Activated B cell treated with CpG ODN at 0.5 μM for 24 hours (primary cell): Measurements from ENCODE around the gene GALNT15. TPM values are rescaled to one million over a fixed set of nuclear protein-coding genes. Genes with fewer than 3 reads are reported as not detected.

Experiments used
- ATAC-seq: fragments of 200-7000 bp; cut with Tn5 transposase; one replicate; pipeline ENCODE4 v1.10.0; 2021; ENCODE audit warnings: low read depth, mild to moderate bottlenecking, moderate library complexity
- CTCF ChIA-PET: fragments of 350-600 bp; sonication (Branson Sonifier 250); formaldehyde crosslinking; loops from one replicate; lab custom pipeline; 2021; ENCODE audit warnings: antibody characterized with exemption; lab: Charles Lee
- POLR2A ChIA-PET: fragments of 350-600 bp; sonication (Branson Sonifier 250); formaldehyde crosslinking; loops from one replicate; lab custom pipeline; 2021; ENCODE audit warnings: antibody characterized with exemption; lab: Charles Lee
- DNase-seq: peaks from one replicate; pipeline ENCODE4 v3.0.0; 2022
- H3K27ac Mint-ChIP-seq: one replicate; pipeline ENCODE4 v1.8.0; 2020; ENCODE audit warnings: mixed read lengths
- H3K27me3 Mint-ChIP-seq: one replicate; pipeline ENCODE4 v1.8.0; 2021; ENCODE audit warnings: mixed read lengths
- H3K36me3 Mint-ChIP-seq: one replicate; pipeline ENCODE4 v1.8.0; 2021; ENCODE audit warnings: low read depth, mixed read lengths
- H3K4me1 Mint-ChIP-seq: one replicate; pipeline ENCODE4 v1.8.0; 2021; ENCODE audit warnings: mixed read lengths
- H3K4me3 Mint-ChIP-seq: one replicate; pipeline ENCODE4 v1.8.0; 2020; ENCODE audit warnings: mild to moderate bottlenecking, mixed read lengths
- H3K9me3 Mint-ChIP-seq: one replicate; pipeline ENCODE4 v1.8.0; 2020; ENCODE audit warnings: mixed read lengths
- intact Hi-C: fragments of 100-400 bp; cut with micrococcal nuclease; formaldehyde crosslinking; loops from one replicate; pipeline ENCODE4 v1.15.1; 2024
- total RNA-seq: library from RNA; stranded (reverse); gene quantifications from 2 replicates; pipeline ENCODE4 v1.2.3, GENCODE V29; 2022
- TF ChIP-seq, protein P1 (sequence below): fragments of 200-600 bp; IDR thresholded peaks from one replicate; pipeline ENCODE4 v1.8.0; 2022; ENCODE audit warnings: antibody characterized with exemption, mild to moderate bottlenecking

The GALNT15 gene
- total RNA-seq, 1 donor from 2014 or later = not detected

- POLR2A ChIA-PET = no interaction called here
- no peaks in the 10 kb centered on the region for H3K4me1 Mint-ChIP-seq
- intact Hi-C loops = no loop called here
- DNase-seq = no peak
- no peaks in the 10 kb centered on the region for H3K36me3 Mint-ChIP-seq
- TF ChIP-seq, protein P1, sequence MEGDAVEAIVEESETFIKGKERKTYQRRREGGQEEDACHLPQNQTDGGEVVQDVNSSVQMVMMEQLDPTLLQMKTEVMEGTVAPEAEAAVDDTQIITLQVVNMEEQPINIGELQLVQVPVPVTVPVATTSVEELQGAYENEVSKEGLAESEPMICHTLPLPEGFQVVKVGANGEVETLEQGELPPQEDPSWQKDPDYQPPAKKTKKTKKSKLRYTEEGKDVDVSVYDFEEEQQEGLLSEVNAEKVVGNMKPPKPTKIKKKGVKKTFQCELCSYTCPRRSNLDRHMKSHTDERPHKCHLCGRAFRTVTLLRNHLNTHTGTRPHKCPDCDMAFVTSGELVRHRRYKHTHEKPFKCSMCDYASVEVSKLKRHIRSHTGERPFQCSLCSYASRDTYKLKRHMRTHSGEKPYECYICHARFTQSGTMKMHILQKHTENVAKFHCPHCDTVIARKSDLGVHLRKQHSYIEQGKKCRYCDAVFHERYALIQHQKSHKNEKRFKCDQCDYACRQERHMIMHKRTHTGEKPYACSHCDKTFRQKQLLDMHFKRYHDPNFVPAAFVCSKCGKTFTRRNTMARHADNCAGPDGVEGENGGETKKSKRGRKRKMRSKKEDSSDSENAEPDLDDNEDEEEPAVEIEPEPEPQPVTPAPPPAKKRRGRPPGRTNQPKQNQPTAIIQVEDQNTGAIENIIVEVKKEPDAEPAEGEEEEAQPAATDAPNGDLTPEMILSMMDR = no peak
- H3K4me3 Mint-ChIP-seq = no peak overlapping the region
- H3K9me3 Mint-ChIP-seq = no peaks in the 10 kb centered on the region
- peaks cover 10% of the 10 kb centered on the region for H3K27me3 Mint-ChIP-seq
- H3K27ac Mint-ChIP-seq = no peak overlapping the region
- no peak for ATAC-seq
- CTCF ChIA-PET = interaction anchor here (1.1 to 1.4 kb wide), 2 partner anchors 10 to 367 kb away, joined by 3 read pairs; partner anchors contain the start of gene GALNT15
Measured at GRCh38 chr3:16183601-16184270, 9.3 kb downstream of the GALNT15 start.

GRCh38 chr3:16186086-16186485 is 11.6 kb downstream of the GALNT15 start:
- ChIA-PET CTCF (no interaction called here), POLR2A (no interaction called here)
- TF ChIP-seq, protein P1 = no peak
- Mint-ChIP-seq H3K9me3 (no peaks in the 10 kb centered on the region), H3K4me3 (no peak overlapping the region), H3K36me3 (no peaks in the 10 kb centered on the region), H3K27ac (no peak overlapping the region), H3K4me1 (no peaks in the 10 kb centered on the region), H3K27me3 (peaks cover 6% of the 10 kb centered on the region)
- intact Hi-C loops = no loop called here
- no peak for ATAC-seq
- DNase-seq = no peak

- CTCF ChIA-PET = no interaction called here
- H3K27ac Mint-ChIP-seq = no peak overlapping the region
- ATAC-seq = no peak
Measured at GRCh38 chr3:16186565-16186964, 12.1 kb downstream of the GALNT15 start.

GRCh38 chr3:16187213-16187790 is 12.8 kb downstream of the GALNT15 start:
- Mint-ChIP-seq H3K36me3 (no peaks in the 10 kb centered on the region), H3K4me3 (no peak overlapping the region), H3K27me3 (peaks cover 6% of the 10 kb centered on the region), H3K4me1 (no peaks in the 10 kb centered on the region), H3K9me3 (no peaks in the 10 kb centered on the region), H3K27ac (no peak overlapping the region)
- no peak for ATAC-seq
- TF ChIP-seq, protein P1 = no peak
- intact Hi-C loops = no loop called here
- POLR2A ChIA-PET = no interaction called here
- no peak for DNase-seq
- CTCF ChIA-PET = no interaction called here

More at GRCh38 chr3:16186565-16186964, 12.1 kb downstream of the GALNT15 start:
- H3K36me3 Mint-ChIP-seq = no peaks in the 10 kb centered on the region
- H3K4me3 Mint-ChIP-seq = no peak overlapping the region
- H3K9me3 Mint-ChIP-seq = no peaks in the 10 kb centered on the region
- POLR2A ChIA-PET = no interaction called here
- DNase-seq = no peak
- H3K4me1 Mint-ChIP-seq = no peaks in the 10 kb centered on the region
- intact Hi-C loops = no loop called here
- H3K27me3 Mint-ChIP-seq = peaks cover 6% of the 10 kb centered on the region
- TF ChIP-seq, protein P1 = no peak

DNA sequence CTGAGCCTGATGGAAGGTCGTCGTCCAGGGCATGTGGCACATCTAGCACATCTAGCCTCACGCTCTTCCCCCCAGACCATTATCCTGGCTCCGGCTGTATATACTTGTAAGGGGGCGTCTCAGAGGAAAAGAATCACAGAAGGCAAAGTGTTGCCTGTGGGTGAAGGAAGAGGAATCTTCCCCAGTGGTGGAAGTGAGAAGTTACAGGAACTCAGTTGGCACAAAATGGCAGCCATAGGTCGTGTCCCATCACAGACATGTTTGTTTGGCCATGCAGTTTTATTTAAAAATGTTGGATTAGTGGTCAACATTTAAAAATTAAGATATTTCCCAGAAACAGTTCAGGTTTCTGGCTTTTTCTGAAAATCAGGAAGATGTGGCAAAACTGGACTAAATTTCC is 13.6 kb downstream of the GALNT15 start:
- peaks cover 6% of the 10 kb centered on the region for H3K27me3 Mint-ChIP-seq
- no peak overlapping the region for H3K27ac Mint-ChIP-seq
- no peaks in the 10 kb centered on the region for H3K4me1 Mint-ChIP-seq
- H3K36me3 Mint-ChIP-seq = no peaks in the 10 kb centered on the region
- DNase-seq = no peak
- POLR2A ChIA-PET = no interaction called here
- TF ChIP-seq, protein P1 = no peak
- no peak for ATAC-seq
- intact Hi-C loops = no loop called here
- no peak overlapping the region for H3K4me3 Mint-ChIP-seq
- no peaks in the 10 kb centered on the region for H3K9me3 Mint-ChIP-seq
- CTCF ChIA-PET = no interaction called here
